HG02840 (cell line): ENCODE data around the gene B3GALT6.

ENCODE experiments used
- ATAC-seq: cut with Tn5 transposase; IDR thresholded peaks from one replicate; pipeline ENCODE4 v1.9.1; 2021; ENCODE audit warnings: mild to moderate bottlenecking, moderate library complexity, moderate number of reproducible peaks; ENCODE audit not compliant: unreplicated experiment, low FRiP score

B3GALT6 gene

DNA sequence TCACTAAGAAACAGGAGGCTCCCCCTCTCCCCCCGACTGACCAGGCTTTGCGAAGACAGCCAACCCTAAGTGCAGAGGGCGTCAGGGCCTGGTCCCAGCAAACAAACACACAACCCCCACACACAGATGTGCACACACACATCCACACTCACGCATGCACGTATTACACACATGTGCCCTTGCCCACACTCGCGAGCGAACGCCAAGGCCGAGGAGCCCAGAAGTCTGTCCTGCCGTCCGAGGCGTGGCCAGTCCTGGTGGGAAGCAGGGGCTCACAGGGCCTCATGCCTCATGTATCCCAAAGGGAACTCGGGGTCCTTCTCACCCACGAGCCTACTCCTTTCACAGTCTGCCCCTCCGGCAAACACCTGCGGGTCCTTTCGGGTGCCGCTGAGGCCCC lies 2.3 kb upstream of the B3GALT6 start:
- no peak for ATAC-seq

DNA sequence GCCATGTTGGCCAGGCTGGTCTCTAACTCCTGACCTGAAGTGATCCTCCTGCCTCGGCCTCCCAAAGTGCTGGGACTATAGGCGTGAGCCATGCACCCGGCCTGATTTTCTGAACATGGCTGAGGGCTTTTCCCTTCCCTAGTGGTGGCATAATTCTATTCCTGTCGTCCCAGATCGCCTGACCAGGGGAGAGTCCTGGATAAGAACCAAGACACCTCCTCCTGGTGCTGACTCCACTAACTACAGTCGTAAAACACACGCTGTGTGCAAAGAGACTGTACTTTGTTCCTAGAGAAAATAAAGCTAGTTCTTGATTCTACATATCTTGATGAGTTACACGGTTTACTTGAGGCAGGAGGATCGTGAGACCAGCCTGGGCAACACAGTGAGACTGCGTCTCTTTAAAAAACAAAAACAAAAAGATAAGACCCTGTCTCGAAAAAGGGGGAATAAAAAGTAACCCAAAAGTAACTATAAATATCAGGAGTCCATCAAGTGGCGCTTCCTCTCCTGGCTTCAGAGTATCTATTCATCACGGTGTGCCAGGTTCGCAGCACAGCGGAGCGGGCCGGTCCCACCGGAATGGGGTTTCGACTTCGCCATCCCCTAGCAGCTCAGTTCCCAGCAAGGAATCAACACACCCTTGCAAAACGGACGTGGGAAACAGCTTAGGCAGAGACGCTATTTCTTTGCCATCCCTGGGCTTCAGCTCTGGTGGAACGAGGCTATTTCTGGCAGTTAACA lies 1.2 kb upstream of the B3GALT6 start:
- ATAC-seq, result no peak

DNA sequence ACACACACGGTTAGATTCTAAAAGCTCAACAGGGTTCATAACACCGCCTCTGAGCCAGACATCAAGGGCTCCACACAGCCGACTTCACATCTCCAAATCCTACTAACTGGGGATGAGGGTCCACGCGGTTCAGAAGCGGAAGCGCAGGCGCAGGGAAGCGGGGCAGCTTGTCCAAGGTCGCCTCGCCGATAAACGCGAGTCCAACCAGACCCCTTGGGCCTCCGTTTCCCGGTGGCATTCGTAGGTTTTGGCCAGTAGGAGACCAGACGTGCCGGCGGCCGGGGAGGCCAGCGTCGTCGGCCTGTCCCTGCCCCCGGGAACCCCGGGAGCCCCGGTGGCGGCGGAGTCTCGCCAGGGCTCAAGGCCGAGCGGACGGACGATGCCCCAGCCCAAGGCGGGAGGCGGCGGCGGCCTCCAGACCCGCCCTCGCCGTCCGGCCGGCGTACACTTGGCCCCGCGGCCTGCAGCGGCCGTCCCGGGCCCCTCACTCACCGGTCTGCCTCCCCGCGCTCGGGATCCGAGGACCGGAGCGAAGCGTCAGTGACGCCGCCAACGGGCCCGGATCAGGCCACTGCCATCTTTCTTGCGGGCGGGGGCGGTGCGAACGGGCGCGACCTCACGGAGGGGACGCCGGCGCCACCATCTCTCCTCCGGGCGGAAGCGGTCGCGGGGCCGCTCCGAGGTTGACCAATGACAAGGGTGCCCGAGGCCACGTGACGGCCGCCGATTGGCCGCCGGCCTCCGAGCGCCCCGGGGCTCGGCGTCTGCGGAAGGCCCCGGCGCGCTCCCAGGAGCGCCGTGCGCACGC lies 433 bp upstream of the B3GALT6 start, which contains the start of gene SDF4:
SDF4 (minus strand) TSS at position 602 of the 808 bp plus-strand sequence. CDS start 3,229 bp downstream, outside the sequence.
- peak; percentile 91 for ATAC-seq

DNA sequence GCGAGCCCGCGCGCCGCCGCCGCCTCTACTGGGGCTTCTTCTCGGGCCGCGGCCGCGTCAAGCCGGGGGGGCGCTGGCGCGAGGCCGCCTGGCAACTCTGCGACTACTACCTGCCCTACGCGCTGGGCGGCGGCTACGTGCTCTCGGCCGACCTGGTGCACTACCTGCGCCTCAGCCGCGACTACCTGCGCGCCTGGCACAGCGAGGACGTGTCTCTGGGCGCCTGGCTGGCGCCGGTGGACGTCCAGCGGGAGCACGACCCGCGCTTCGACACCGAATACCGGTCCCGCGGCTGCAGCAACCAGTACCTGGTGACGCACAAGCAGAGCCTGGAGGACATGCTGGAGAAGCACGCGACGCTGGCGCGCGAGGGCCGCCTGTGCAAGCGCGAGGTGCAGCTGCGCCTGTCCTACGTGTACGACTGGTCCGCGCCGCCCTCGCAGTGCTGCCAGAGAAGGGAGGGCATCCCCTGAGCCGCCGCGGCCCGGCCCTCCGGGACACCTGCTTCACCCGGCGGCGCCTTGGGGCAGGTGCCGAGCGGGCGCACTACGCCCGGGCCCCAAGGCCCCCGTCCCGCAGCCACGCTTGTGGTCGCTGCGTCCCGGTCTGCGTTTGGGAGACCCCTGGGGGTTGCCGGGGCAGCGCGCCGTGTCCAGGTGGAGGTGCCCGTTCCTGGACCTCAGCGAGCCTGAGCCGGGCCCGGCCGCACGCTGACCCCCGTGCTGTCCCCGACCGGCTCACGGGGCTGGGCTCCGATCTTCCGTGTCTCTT lies 944 bp downstream of the B3GALT6 start:
- ATAC-seq, result no peak

- no peak for ATAC-seq
Measured at GRCh38 chr1:1233567-1233892, 1.5 kb downstream of the B3GALT6 start.

- no peak for ATAC-seq
Measured at GRCh38 chr1:1234180-1234808, 2.3 kb downstream of the B3GALT6 start.

- no peak for ATAC-seq
Measured at GRCh38 chr1:1235016-1235744, 3.1 kb downstream of the B3GALT6 start.

- ATAC-seq, result no peak
Measured at GRCh38 chr1:1236176-1236763, 4.2 kb downstream of the B3GALT6 start.

GRCh38 chr1:1236945-1237873 lies 5.2 kb downstream of the B3GALT6 start:
- ATAC-seq, result no peak

DNA sequence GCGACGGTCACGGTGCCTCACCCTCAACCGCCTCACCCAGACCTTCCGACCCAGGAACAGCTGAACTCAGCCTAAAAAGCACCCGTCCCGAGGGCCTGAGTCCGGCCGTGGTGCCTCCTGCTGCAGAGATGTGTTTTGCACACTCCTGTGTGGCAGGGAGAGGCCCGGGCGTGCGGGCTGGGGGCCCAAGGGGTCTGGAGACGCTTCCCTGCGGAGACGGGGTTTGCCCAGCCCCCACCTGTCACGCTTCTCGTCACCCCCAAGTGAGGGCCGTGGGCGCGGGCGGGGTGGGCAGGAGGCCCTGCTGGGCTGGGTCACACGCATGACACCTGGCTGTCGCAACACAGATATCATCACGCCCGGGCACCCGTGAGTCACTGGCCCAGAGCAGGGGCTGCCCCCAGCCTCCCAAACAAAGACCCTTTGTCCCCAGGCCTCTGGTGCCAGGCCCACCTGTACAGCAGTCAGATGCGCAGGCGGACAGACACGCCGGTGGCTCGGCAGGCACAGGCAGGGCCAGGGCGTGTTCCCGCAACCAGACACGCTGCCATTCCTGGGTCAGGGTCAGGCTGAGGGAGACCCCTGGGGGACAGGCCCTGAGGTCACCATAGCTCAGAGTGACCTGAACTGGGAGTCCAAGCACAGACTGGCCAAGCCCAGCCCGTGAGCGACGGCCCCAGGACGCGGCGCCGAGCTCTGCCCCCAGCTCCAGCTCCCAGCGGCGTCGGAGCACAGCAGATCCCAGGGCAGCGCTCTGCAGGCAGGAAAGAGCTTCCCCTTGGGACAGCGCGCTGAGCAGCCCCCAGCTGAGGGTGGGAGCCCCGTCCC lies 6.1 kb downstream of the B3GALT6 start:
- ATAC-seq, result no peak

GRCh38 chr1:1238702-1239178 lies 6.7 kb downstream of the B3GALT6 start:
- no peak for ATAC-seq

DNA sequence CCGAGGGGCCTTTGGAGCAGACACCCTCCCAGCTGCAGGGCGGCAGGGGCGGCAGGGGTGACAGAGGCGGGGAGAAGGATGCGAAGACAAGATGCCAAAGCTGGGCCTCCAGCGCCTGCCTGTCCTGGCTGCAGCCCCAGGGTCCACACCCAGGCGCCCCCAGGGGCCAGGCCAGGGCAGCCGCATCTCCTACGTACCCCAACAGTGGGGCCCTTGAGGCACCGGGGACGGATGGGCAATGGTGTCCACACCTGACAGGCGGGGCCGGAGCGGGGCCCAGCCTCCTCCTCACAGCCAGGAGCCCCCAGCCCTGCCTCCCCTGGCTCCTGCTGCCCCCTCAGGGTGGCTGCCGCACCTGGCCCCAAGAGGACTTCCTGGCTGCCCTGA lies 7.2 kb downstream of the B3GALT6 start:
- ATAC-seq, result no peak

- ATAC-seq, result no peak
Measured at GRCh38 chr1:1239614-1240347, 7.7 kb downstream of the B3GALT6 start.

GRCh38 chr1:1240348-1240732 lies 8.3 kb downstream of the B3GALT6 start:
- no peak for ATAC-seq

DNA sequence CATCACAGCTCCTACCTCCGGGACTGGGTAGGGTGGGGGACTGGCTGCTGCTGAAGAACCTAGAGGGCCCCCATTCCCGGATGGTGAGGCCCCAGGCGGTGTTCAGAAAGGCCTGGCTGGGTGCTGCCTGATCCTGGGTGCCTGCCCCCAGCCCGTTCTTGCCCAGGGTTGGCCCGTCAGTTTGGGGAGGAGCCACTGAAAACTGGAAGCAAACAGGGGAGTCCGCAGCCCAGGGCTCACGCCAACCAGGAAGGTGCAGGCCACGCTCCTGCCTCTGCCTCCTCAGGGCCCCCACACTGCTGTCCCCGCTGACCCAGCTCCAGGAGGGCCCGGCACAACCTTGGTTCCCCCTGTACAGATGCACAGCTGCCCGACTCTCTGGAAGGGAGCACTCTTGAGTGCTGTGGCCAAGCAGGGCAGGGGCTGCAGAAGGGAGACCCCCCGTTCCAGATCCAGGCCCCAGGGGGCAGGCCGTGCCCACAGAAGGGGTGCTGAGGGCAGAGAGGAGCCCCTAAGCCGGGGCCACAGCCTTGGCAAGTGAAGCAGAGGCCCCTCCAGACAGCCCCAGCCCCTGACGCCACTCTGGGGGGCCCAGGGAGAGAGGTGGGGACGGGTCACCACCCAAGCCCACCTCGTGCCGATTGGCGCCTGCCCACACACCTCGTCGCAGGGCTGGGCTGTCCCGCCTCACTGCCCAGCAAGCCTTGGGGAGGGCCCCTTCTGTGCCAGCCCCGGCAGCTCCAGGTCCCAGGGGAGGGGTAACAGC lies 9.0 kb downstream of the B3GALT6 start:
- ATAC-seq, result no peak

- no peak for ATAC-seq
Measured at GRCh38 chr1:1241588-1242219, 9.7 kb downstream of the B3GALT6 start.
